Suppressor macrophage treated with lipopolysaccharide for 1 hour (primary cell): ENCODE results near the gene EZH1.

Experiments used
- DNase-seq, 3 donors: peaks; one replicate each; pipeline ENCODE4 v3.0.0-alpha.2; 2020 to 2022

EZH1 gene

GRCh38 chr17:42706732-42707131, 38.1 kb downstream of the EZH1 start:
- DNase-seq, result no peak

- DNase-seq, result no peak
Measured at GRCh38 chr17:42704837-42705494, 39.9 kb downstream of the EZH1 start.

GRCh38 chr17:42704490-42704836, 40.4 kb downstream of the EZH1 start:
- no peak for DNase-seq

- DNase-seq, result no peak
Measured at GRCh38 chr17:42702446-42702845, 42.4 kb downstream of the EZH1 start.

GRCh38 chr17:42700586-42701289, 44.1 kb downstream of the EZH1 start:
- DNase-seq, result no peak

- no peak for DNase-seq
Measured at GRCh38 chr17:42699415-42699740, 45.5 kb downstream of the EZH1 start.

GRCh38 chr17:42698736-42699414, 46.0 kb downstream of the EZH1 start:
- no peak for DNase-seq

GRCh38 chr17:42697108-42697811, 47.6 kb downstream of the EZH1 start:
- DNase-seq, result no peak

GRCh38 chr17:42695500-42695899, 49.3 kb downstream of the EZH1 start:
- DNase-seq, result no peak

- no peak for DNase-seq
Measured at GRCh38 chr17:42694524-42694923, 50.3 kb downstream of the EZH1 start.

GRCh38 chr17:42692489-42692888, 52.4 kb downstream of the EZH1 start:
- no peak for DNase-seq

GRCh38 chr17:42691021-42691545, 53.8 kb downstream of the EZH1 start:
- no peak for DNase-seq

GRCh38 chr17:42690596-42690995, 54.2 kb downstream of the EZH1 start:
- no peak for DNase-seq

- DNase-seq, result no peak
Measured at GRCh38 chr17:42687707-42688320, 57.0 kb downstream of the EZH1 start.

- no peak for DNase-seq
Measured at GRCh38 chr17:42686520-42687128, 58.2 kb downstream of the EZH1 start.

- DNase-seq, result no peak
Measured at GRCh38 chr17:42685831-42686230, 59.0 kb downstream of the EZH1 start.

- no peak for DNase-seq
Measured at GRCh38 chr17:42684929-42685556, 59.8 kb downstream of the EZH1 start.

GRCh38 chr17:42683407-42684034, 61.3 kb downstream of the EZH1 start:
- peak; percentile 20 to 32 (median 22) for DNase-seq

- DNase-seq, result peak; percentile 33 to 54 (median 41)
Measured at GRCh38 chr17:42682722-42683403, 62.0 kb downstream of the EZH1 start.

GRCh38 chr17:42681976-42682721, 62.7 kb downstream of the EZH1 start, which contains the start of gene CNTNAP1:
TSS of gene CNTNAP1 (plus strand) at chr17:42682531. CDS start at chr17:42682830, 299 bp downstream.
- peak; percentile 79 to 87 (median 79) for DNase-seq
